GM23248 (cell line): ENCODE measurements around the gene DDRGK1. TPM values are rescaled to one million over a fixed set of nuclear protein-coding genes. Genes with fewer than 3 reads are reported as not detected.
A peak's percentile ranks its signal among the peaks of the same experiment; 100 is the strongest.

Source experiments
- DNase-seq: peaks from one replicate; pipeline ENCODE4 v3.0.0-alpha.2; 2015
- H2AFZ ChIP-seq: fragments of 200-600 bp; sonication (generic); 2 replicates; pipeline ENCODE4 v1.6.1; 2016; ENCODE audit warnings: antibody characterized with exemption
- H3F3A ChIP-seq: fragments of 200-600 bp; sonication (generic); 2 replicates; pipeline ENCODE4 v1.6.1; 2016; ENCODE audit warnings: mild to moderate bottlenecking, antibody characterized with exemption, mixed run types; ENCODE audit not compliant: insufficient read depth
- H3K27ac ChIP-seq: fragments of 200-600 bp; sonication (generic); 2 replicates; pipeline ENCODE4 v1.5.1; 2016; ENCODE audit warnings: mild to moderate bottlenecking
- H3K27me3 ChIP-seq: fragments of 200-600 bp; sonication (generic); replicated peaks from 2 replicates; pipeline ENCODE4 v1.6.1; 2016; ENCODE audit warnings: mild to moderate bottlenecking; ENCODE audit not compliant: insufficient read depth
- H3K36me3 ChIP-seq: fragments of 200-600 bp; sonication (generic); 2 replicates; pipeline ENCODE4 v1.6.1; 2016; ENCODE audit warnings: low read depth, mild to moderate bottlenecking
- H3K4me1 ChIP-seq: fragments of 200-600 bp; sonication (generic); 2 replicates; pipeline ENCODE4 v1.6.1; 2016; ENCODE audit warnings: mild to moderate bottlenecking; ENCODE audit not compliant: insufficient read depth
- H3K4me2 ChIP-seq: fragments of 200-600 bp; sonication (generic); one replicate; pipeline ENCODE4 v1.6.1; 2016; ENCODE audit warnings: mild to moderate bottlenecking; ENCODE audit not compliant: unreplicated experiment
- H3K4me3 ChIP-seq: fragments of 200-600 bp; sonication (generic); 2 replicates; pipeline ENCODE4 v1.5.1; 2016; ENCODE audit warnings: mild to moderate bottlenecking
- H3K79me2 ChIP-seq: fragments of 200-600 bp; sonication (generic); 2 replicates; pipeline ENCODE4 v1.6.1; 2016; ENCODE audit warnings: mild to moderate bottlenecking; ENCODE audit not compliant: insufficient read depth
- H3K9ac ChIP-seq: fragments of 200-600 bp; sonication (generic); 2 replicates; pipeline ENCODE4 v1.6.1; 2016; ENCODE audit warnings: mild to moderate bottlenecking
- H3K9me2 ChIP-seq: fragments of 200-600 bp; sonication (generic); 2 replicates; pipeline ENCODE4 v1.6.1; 2016; ENCODE audit warnings: mixed run types, mild to moderate bottlenecking, moderate library complexity; ENCODE audit not compliant: insufficient read depth
- H3K9me3 ChIP-seq: fragments of 200-600 bp; sonication (generic); one replicate; pipeline ENCODE4 v1.6.1; 2017; ENCODE audit warnings: low read depth
- H4K20me1 ChIP-seq: fragments of 200-600 bp; sonication (generic); 2 replicates; pipeline ENCODE4 v1.6.0; 2016; ENCODE audit not compliant: insufficient read depth
- EZH2 ChIP-seq: fragments of 200-600 bp; sonication (generic); IDR thresholded peaks from 2 replicates; pipeline ENCODE4 v1.6.1; 2018; ENCODE audit warnings: antibody characterized with exemption, mild to moderate bottlenecking; ENCODE audit not compliant: insufficient read depth, poor library complexity, severe bottlenecking
- EZH2phosphoT487 ChIP-seq: fragments of 200-600 bp; sonication (generic); IDR thresholded peaks from 2 replicates; pipeline ENCODE4 v1.6.1; 2018; ENCODE audit warnings: antibody characterized with exemption, moderate library complexity, mild to moderate bottlenecking, low read depth; ENCODE audit not compliant: insufficient read depth
- WGBS, 2 experiments: methylation state at CpG; one replicate each; pipeline ENCODE4 v1.1.6; 2015 to 2017; ENCODE audit warnings: low lambda C conversion rate in 2 of 2, low coverage in 1 of 2; ENCODE audit errors: missing lambda C conversion rate in 2 of 2; 5-methylcytosine and 5-hydroxymethylcytosine counted together
- in situ Hi-C: fragments of 300-500 bp; cut with MboI; formaldehyde crosslinking; loops from 2 replicates; pipeline ENCODE4 v1.15.0; 2020
- polyA plus RNA-seq: library from polyadenylated mRNA; unstranded; fragments of >200 nt; fragmentation: Nextera tagmentation; extraction: Ambion mirVana; gene quantifications from 2 replicates; pipeline ENCODE4 v1.2.1, GENCODE V29; 2016
- total RNA-seq: library from RNA; depleted of rRNA; stranded (reverse); fragments of >200 nt; shearing (Covaris generic); gene quantifications from 2 replicates; pipeline ENCODE4 v1.2.3, GENCODE V29; 2014

DDRGK1 gene
- total and polyA plus RNA-seq, 2 experiments from 2014 or later: 50.8 to 55.9 TPM

- Histone ChIP-seq H3K27me3 (no peaks in the 10 kb centered on the region), H3K9me2 (no peaks in the 10 kb centered on the region), H3K4me3 (no peak overlapping the region), H4K20me1 (no peaks in the 10 kb centered on the region), H3K4me2 (no peak overlapping the region), H3K4me1 (peaks cover 16% of the 10 kb centered on the region), H3K27ac (no peak overlapping the region), H3K36me3 (no peaks in the 10 kb centered on the region), H2AFZ (no peak overlapping the region), H3F3A (peaks cover 13% of the 10 kb centered on the region), H3K9ac (no peak overlapping the region), H3K79me2 (no peaks in the 10 kb centered on the region), H3K9me3 (no peaks in the 10 kb centered on the region)
- no peak for DNase-seq
- TF ChIP-seq EZH2: no peak
- TF ChIP-seq EZH2phosphoT487: no peak
- WGBS, 2 experiments: 86 to 89% methylated on average over 8 of the region's 8 CpGs
- in situ Hi-C loops: no loop called here
These were observed 26.6 kb downstream of the DDRGK1 start for GRCh38 chr20:3177746-3178485.

- Histone ChIP-seq H3K36me3 (no peaks in the 10 kb centered on the region), H2AFZ (peak overlapping the region; percentile 92), H3K4me3 (peak overlapping the region; percentile 90), H4K20me1 (no peaks in the 10 kb centered on the region), H3K27me3 (no peaks in the 10 kb centered on the region), H3K4me2 (peak overlapping the region; percentile 95), H3K27ac (peak overlapping the region; percentile 39), H3K4me1 (peaks cover 16% of the 10 kb centered on the region), H3K9ac (peak overlapping the region; percentile 89), H3K79me2 (no peaks in the 10 kb centered on the region), H3K9me3 (no peaks in the 10 kb centered on the region), H3K9me2 (no peaks in the 10 kb centered on the region), H3F3A (peaks cover 13% of the 10 kb centered on the region)
- in situ Hi-C loops: no loop called here
- TF ChIP-seq EZH2phosphoT487 (no peak), EZH2 (no peak)
- DNase-seq: no peak
- 9 to 18% methylated on average over 1 of the region's 1 CpG for WGBS, 2 experiments
These were observed 29.2 kb downstream of the DDRGK1 start for GRCh38 chr20:3175270-3175669.

- H3K9me3 ChIP-seq: no peaks in the 10 kb centered on the region
- H2AFZ ChIP-seq: peak overlapping the region; percentile 92
- H3K36me3 ChIP-seq: no peaks in the 10 kb centered on the region
- no peaks in the 10 kb centered on the region for H3K79me2 ChIP-seq
- no peaks in the 10 kb centered on the region for H3K9me2 ChIP-seq
- peak overlapping the region; percentile 39 for H3K27ac ChIP-seq
- no peaks in the 10 kb centered on the region for H3K27me3 ChIP-seq
- peak overlapping the region; percentile 90 for H3K4me3 ChIP-seq
- H3K4me1 ChIP-seq: peaks cover 16% of the 10 kb centered on the region
- peak overlapping the region; percentile 95 for H3K4me2 ChIP-seq
- H3K9ac ChIP-seq: peak overlapping the region; percentile 89
- H3F3A ChIP-seq: peaks cover 13% of the 10 kb centered on the region
- in situ Hi-C loops: no loop called here
- H4K20me1 ChIP-seq: no peaks in the 10 kb centered on the region
- 15% methylated on average over 13 of the region's 13 CpGs for WGBS, 2 experiments
- peak; percentile 26 for DNase-seq
- TF ChIP-seq EZH2 (no peak), EZH2phosphoT487 (no peak)
These were observed 29.8 kb downstream of the DDRGK1 start for GRCh38 chr20:3174442-3175261.

GRCh38 chr20:3173610-3174441 lies 30.7 kb downstream of the DDRGK1 start:
- H2AFZ ChIP-seq: peak overlapping the region; percentile 92
- no peaks in the 10 kb centered on the region for H3K9me3 ChIP-seq
- peak overlapping the region; percentile 90 for H3K4me3 ChIP-seq
- H3K9ac ChIP-seq: peak overlapping the region; percentile 89
- TF ChIP-seq EZH2phosphoT487 (no peak), EZH2 (no peak)
- DNase-seq: peak; percentile 95
- peaks cover 13% of the 10 kb centered on the region for H3F3A ChIP-seq
- 2% methylated on average over 74 to 76 of the region's 84 CpGs for WGBS, 2 experiments
- in situ Hi-C loops: no loop called here
- no peaks in the 10 kb centered on the region for H4K20me1 ChIP-seq
- H3K36me3 ChIP-seq: no peaks in the 10 kb centered on the region
- H3K79me2 ChIP-seq: no peaks in the 10 kb centered on the region
- H3K27me3 ChIP-seq: no peaks in the 10 kb centered on the region
- no peaks in the 10 kb centered on the region for H3K9me2 ChIP-seq
- H3K27ac ChIP-seq: peak overlapping the region; percentile 39
- peaks cover 16% of the 10 kb centered on the region for H3K4me1 ChIP-seq
- H3K4me2 ChIP-seq: peak overlapping the region; percentile 95
